PC-3 (cell line): ENCODE data around the gene NDRG4. TPM values are rescaled to one million over a fixed set of nuclear protein-coding genes. Genes with fewer than 3 reads are reported as not detected.

Experiments used
- ATAC-seq: fragments of 200-7000 bp; cut with Tn5 transposase; 2 replicates; pipeline ENCODE4 v1.9.1; 2020; ENCODE audit warnings: mild to moderate bottlenecking, moderate library complexity
- BruUV-seq: library from RNA; stranded (reverse); fragments of 400-500 nt; replicated peaks from 2 replicates; lab custom pipeline; 2021; lab: Mats Ljungman, UMichigan
- CTCF ChIA-PET: fragments of 300-600 bp; sonication (Branson Sonifier 250); formaldehyde crosslinking; loops from one replicate; lab custom pipeline; 2022; ENCODE audit warnings: antibody characterized with exemption; lab: Charles Lee
- POLR2A ChIA-PET: fragments of 300-600 bp; sonication (Branson Sonifier 250); formaldehyde crosslinking; loops from one replicate; lab custom pipeline; 2022; ENCODE audit warnings: antibody characterized with exemption; ENCODE audit not compliant: unreplicated experiment; lab: Charles Lee
- DNase-seq: peaks from one replicate; pipeline ENCODE4 v3.0.0-alpha.2; 2015
- H2AFZ ChIP-seq: fragments of 300-600 bp; sonication (generic); 2 replicates; pipeline ENCODE4 v1.6.0; 2016; ENCODE audit warnings: antibody characterized with exemption, low read length
- H3F3A ChIP-seq: fragments of 300-600 bp; sonication (generic); one replicate; pipeline ENCODE4 v1.6.0; 2017; ENCODE audit warnings: antibody characterized with exemption, low read length, control low read depth, mild to moderate bottlenecking; ENCODE audit not compliant: unreplicated experiment
- H3K27ac ChIP-seq: fragments of 300-600 bp; sonication (generic); 2 replicates; pipeline ENCODE4 v1.5.1; 2016; ENCODE audit warnings: mild to moderate bottlenecking, low read length
- H3K27me3 ChIP-seq: fragments of 300-600 bp; sonication (generic); 2 replicates; pipeline ENCODE4 v1.6.1; 2016; ENCODE audit warnings: low read length, mixed read lengths
- H3K36me3 ChIP-seq: fragments of 300-600 bp; sonication (generic); 2 replicates; pipeline ENCODE4 v1.6.1; 2016; ENCODE audit warnings: low read depth, mixed run types, low read length, mixed read lengths
- H3K4me1 ChIP-seq: fragments of 300-600 bp; sonication (generic); 2 replicates; pipeline ENCODE4 v1.5.1; 2016; ENCODE audit warnings: low read length; ENCODE audit not compliant: insufficient read depth
- H3K4me2 ChIP-seq: fragments of 300-600 bp; sonication (generic); 2 replicates; pipeline ENCODE4 v1.6.0; 2016; ENCODE audit warnings: low read length
- H3K4me3 ChIP-seq: fragments of 300-600 bp; sonication (generic); 2 replicates; pipeline ENCODE4 v1.5.1; 2016; ENCODE audit warnings: mild to moderate bottlenecking, low read length, mixed read lengths
- H3K79me2 ChIP-seq: fragments of 300-600 bp; sonication (generic); 2 replicates; pipeline ENCODE4 v1.6.1; 2017; ENCODE audit warnings: low read length, mixed read lengths
- H3K9ac ChIP-seq: fragments of 300-600 bp; sonication (generic); 2 replicates; pipeline ENCODE4 v1.6.0; 2016; ENCODE audit warnings: mild to moderate bottlenecking, low read length
- H3K9me2 ChIP-seq: fragments of 300-600 bp; sonication (generic); replicated peaks from 2 replicates; pipeline ENCODE4 v1.6.1; 2016; ENCODE audit warnings: mixed run types, low read length, mixed read lengths
- H3K9me3 ChIP-seq: fragments of 300-600 bp; sonication (generic); 2 replicates; pipeline ENCODE4 v1.6.1; 2016; ENCODE audit warnings: low read length, mixed read lengths
- H4K20me1 ChIP-seq: fragments of 300-600 bp; sonication (generic); 2 replicates; pipeline ENCODE4 v1.6.1; 2016; ENCODE audit warnings: low read length, mixed read lengths
- CTCF ChIP-seq: fragments of 300-600 bp; sonication (generic); conservative IDR thresholded peaks from 2 replicates; pipeline ENCODE4 v1.5.1; 2017; ENCODE audit warnings: antibody characterized with exemption, low read depth, mild to moderate bottlenecking, low read length
- EZH2 ChIP-seq: fragments of 300-600 bp; sonication (generic); IDR thresholded peaks from one replicate; pipeline ENCODE4 v1.6.1; 2017; ENCODE audit warnings: antibody characterized with exemption, mild to moderate bottlenecking, low read length; ENCODE audit not compliant: unreplicated experiment
- EZH2phosphoT487 ChIP-seq: fragments of 300-600 bp; sonication (generic); IDR thresholded peaks from 2 replicates; pipeline ENCODE4 v1.6.1; 2018; ENCODE audit warnings: mild to moderate bottlenecking, antibody characterized with exemption, low read length, borderline replicate concordance
- intact Hi-C: fragments of 100-400 bp; cut with micrococcal nuclease; formaldehyde crosslinking; loops from 2 replicates; pipeline ENCODE4 v1.9.0; 2023
- total RNA-seq: library from RNA; depleted of rRNA; stranded (reverse); fragments of >200 nt; gene quantifications from 2 replicates; pipeline ENCODE4 v1.2.3, GENCODE V29; 2014

The NDRG4 gene
- total RNA-seq, 1 experiment from 2014 or later = 26.6 TPM

- DNase-seq = no peak
- Histone ChIP-seq H3K4me3 (no peak overlapping the region), H3K9ac (no peak overlapping the region), H3K27ac (no peak overlapping the region), H3K4me1 (peaks cover 33% of the 10 kb centered on the region), H3K79me2 (no peaks in the 10 kb centered on the region), H3K27me3 (no peaks in the 10 kb centered on the region), H3K9me3 (no peaks in the 10 kb centered on the region), H4K20me1 (no peaks in the 10 kb centered on the region), H3K9me2 (no peaks in the 10 kb centered on the region), H3K36me3 (no peaks in the 10 kb centered on the region), H2AFZ (no peak overlapping the region), H3F3A (no peaks in the 10 kb centered on the region), H3K4me2 (no peak overlapping the region)
- no peak for ATAC-seq
- no TSS peak for BruUV-seq
- CTCF ChIA-PET = no interaction called here
- TF ChIP-seq EZH2phosphoT487 = no peak
- TF ChIP-seq EZH2 = no peak
- TF ChIP-seq CTCF = no peak
- POLR2A ChIA-PET = no interaction called here
- intact Hi-C loops = no loop called here
These were observed 43.8 kb upstream of the NDRG4 start for GRCh38 chr16:58456193-58456592.

- no peaks in the 10 kb centered on the region for H3K79me2 ChIP-seq
- H3F3A ChIP-seq = no peaks in the 10 kb centered on the region
- H3K9me2 ChIP-seq = no peaks in the 10 kb centered on the region
- H3K4me1 ChIP-seq = peaks cover 26% of the 10 kb centered on the region
- POLR2A ChIA-PET = no interaction called here
- H3K36me3 ChIP-seq = no peaks in the 10 kb centered on the region
- no peaks in the 10 kb centered on the region for H3K27me3 ChIP-seq
- H3K9me3 ChIP-seq = no peaks in the 10 kb centered on the region
- peak overlapping the region; percentile 11; the same call in 1 of the 2 replicates for H3K9ac ChIP-seq
- intact Hi-C loops = no loop called here
- no peak for TF ChIP-seq EZH2phosphoT487
- BruUV-seq = no TSS peak
- no peaks in the 10 kb centered on the region for H4K20me1 ChIP-seq
- no peak overlapping the region for H3K4me3 ChIP-seq
- H2AFZ ChIP-seq = no peak overlapping the region
- peak overlapping the region; percentile 66 for H3K27ac ChIP-seq
- DNase-seq = peak; percentile 41
- peak overlapping the region; percentile 30; the same call in 1 of the 2 replicates for H3K4me2 ChIP-seq
- CTCF ChIA-PET = interaction anchor here (1.0 kb wide), 1 partner anchor 122 kb away, joined by 4 read pairs; no protein-coding TSS in a partner anchor
- ATAC-seq = peak; percentile 23
These were observed 41.2 kb upstream of the NDRG4 start for GRCh38 chr16:58458606-58459343.

DNA sequence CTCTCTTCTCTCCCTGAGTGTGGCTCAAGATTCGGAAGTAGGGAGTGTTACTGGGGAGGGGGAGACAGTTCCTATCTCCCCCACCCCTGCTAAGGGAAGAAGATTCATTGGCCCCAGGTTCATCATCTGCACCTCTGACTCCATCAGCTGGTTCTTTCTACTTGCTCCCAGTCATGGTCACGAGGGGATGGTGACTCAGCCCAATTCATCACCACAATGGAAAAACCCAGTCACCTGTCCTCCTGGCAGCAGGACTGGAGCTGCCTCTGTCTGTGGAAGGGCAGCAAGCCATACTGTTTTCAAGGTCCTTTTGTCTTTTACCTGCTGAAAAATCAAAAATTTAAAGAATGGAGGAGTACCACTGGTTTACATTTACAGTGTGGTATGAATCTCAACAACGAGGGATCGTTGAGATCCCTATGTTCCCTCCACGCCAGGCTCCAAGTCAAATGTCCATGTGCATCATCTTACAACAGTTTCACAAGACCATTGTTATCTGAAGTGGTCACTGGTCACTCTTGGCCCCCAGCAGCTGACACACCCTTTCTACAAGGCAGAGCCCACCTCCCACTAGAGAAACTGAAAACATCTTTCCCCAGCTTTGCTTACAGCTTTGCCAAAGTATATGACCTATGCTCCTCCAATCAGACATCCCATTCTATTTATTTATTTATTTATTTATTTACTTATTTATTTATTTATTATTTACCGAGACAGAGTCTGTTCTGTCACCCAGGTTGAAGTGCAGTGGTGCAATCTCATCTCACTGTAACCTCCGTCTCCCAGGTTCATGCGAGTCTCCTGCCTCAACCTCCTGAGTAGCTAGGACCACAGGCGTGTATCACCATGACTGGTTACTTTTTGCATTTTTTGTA is 40.4 kb upstream of the NDRG4 start:
- Histone ChIP-seq H4K20me1 (no peaks in the 10 kb centered on the region), H3K36me3 (no peaks in the 10 kb centered on the region), H2AFZ (no peak overlapping the region), H3K4me3 (no peak overlapping the region), H3K27me3 (peaks cover 3% of the 10 kb centered on the region), H3K4me1 (peaks cover 29% of the 10 kb centered on the region), H3K4me2 (peak overlapping the region; percentile 30; the same call in 1 of the 2 replicates), H3K9ac (peak overlapping the region; percentile 11; the same call in 1 of the 2 replicates), H3K9me3 (no peaks in the 10 kb centered on the region), H3K9me2 (no peaks in the 10 kb centered on the region), H3K79me2 (no peaks in the 10 kb centered on the region), H3F3A (no peaks in the 10 kb centered on the region), H3K27ac (peak overlapping the region; percentile 66)
- ChIA-PET POLR2A (no interaction called here), CTCF (interaction anchor here (1.0 kb wide), 1 partner anchor 123 kb away, joined by 4 read pairs; no protein-coding TSS in a partner anchor)
- BruUV-seq = no TSS peak
- TF ChIP-seq EZH2phosphoT487 (no peak), EZH2 (no peak), CTCF (no peak)
- peak; percentile 55 for ATAC-seq
- DNase-seq = peak; percentile 82
- intact Hi-C loops = no loop called here
